Dedifferentiated amniotic fluid mesenchymal stem cell (primary cell): ENCODE data around the gene ALPL.
A peak's percentile ranks its signal among the peaks of the same experiment; 100 is the strongest.
"Not testable (repeated sequence)": the region's sequence is repeated elsewhere in the genome, so short reads cannot be mapped to it uniquely, and the experiment has no call there.

Experiments
- DNase-seq: peaks from one replicate; pipeline ENCODE4 v3.0.0-alpha.2; 2016; ENCODE audit errors: extremely low spot score

Gene ALPL

DNA sequence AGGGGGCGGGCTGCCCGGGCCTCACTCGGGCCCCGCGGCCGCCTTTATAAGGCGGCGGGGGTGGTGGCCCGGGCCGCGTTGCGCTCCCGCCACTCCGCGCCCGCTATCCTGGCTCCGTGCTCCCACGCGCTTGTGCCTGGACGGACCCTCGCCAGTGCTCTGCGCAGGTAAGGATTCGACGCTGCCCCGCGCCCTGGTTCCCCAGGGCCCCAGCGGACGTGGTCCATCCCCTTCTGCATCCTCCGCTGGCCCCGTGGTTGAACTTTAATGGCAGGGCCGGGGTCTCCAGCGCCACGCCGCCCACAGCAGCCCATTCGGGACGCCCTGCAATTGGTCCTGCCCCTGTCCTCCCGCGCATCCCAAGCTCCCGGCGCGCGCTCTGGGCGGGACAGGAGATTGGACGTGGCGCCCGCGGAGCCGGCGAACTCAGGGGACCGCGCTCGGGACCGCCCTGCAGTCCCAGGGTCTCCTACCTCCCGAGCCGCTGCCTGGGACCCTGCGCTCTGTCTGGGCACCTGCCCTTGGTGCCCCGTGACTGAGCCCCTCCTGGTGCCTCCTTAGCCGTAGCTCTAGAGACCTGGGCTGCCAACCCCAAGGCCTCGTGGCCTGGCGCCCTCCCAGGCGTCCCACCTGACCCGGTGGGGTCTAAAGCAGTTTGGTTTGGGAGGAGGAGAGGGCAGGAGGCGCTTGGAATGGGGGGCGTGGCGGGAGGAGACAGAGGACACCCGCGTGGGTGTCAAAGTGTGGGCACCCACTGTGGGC, at the start of gene ALPL:
ALPL (plus strand) TSS at position 73 of the 762 bp plus-strand sequence. CDS start 44,659 bp downstream, outside the sequence.
- DNase-seq = no peak

DNA sequence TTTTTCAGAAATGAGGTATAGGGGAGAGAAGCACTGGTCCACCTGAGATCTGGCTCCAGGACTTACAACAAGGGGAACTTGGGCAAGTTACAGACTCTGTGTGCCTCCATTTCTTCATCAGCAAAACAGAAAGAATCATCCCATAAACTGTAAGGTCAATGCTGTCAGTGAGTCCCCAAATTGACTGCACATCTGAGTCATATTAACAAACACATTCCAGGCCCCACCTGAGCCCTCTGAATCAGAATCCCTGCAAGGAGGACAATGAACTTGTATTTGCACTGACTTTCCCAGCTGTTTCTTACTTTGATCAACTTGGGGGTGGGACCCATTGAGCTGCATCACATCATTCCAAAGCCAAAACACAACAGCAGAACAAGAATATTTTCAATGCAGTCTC, 44.1 kb upstream of the ALPL start:
- not testable (repeated sequence) for DNase-seq

DNA sequence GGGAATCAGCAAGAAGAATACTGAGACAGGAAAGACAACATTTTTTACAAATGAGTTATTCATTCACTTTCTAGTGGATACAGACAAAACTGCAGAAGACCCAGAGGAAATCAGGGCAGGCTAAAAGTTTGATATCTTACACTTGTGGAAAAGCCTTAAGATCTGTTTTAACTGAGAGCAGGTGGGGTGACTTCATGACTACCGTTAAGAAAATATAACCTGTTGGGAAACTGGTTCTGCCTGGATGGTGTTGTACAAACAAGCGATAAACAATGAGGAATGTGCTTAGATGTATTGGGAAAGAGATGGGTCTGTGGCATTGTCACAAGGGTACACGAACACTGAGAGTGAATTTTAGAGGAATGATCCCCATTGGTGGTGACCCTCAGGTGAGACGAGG, 41.3 kb upstream of the ALPL start:
- DNase-seq = not testable (repeated sequence)

DNA sequence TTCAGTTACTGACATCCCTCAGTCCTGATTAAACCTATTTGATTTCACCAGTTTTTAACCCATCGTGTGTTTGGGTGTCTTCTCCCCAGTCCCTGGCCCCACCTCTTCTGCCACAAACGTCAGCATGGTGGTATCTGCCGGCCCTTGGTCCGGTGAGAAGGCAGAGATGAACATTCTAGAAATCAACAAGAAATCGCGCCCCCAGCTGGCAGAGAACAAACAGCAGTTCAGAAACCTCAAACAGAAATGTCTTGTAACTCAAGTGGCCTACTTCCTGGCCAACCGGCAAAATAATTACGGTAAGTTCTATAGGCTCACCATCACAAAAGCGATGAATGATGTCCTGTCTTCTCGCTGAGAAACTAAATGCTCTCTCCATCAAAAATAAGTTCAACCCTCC, 40.6 kb upstream of the ALPL start:
- no peak for DNase-seq

DNA sequence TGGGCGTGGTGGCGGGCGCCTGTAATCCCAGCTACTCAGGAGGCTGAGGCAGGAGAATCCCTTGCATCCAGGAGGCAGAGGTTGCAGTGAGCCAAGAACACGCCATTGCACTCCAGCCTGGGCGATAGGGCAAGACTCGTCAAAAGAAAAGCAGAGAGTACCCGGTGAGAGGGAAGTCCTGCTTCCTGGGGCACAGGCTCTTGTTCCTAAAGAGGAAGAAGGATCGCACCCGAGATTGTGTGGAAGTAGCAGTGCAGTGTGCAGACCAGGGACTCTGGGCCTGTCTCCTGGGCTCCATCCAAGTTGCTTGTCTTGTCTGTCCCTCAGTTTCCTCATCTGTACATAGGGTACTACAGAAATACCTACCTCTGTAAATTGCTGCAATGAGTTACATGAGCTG, 39.6 kb upstream of the ALPL start:
- no peak for DNase-seq

DNA sequence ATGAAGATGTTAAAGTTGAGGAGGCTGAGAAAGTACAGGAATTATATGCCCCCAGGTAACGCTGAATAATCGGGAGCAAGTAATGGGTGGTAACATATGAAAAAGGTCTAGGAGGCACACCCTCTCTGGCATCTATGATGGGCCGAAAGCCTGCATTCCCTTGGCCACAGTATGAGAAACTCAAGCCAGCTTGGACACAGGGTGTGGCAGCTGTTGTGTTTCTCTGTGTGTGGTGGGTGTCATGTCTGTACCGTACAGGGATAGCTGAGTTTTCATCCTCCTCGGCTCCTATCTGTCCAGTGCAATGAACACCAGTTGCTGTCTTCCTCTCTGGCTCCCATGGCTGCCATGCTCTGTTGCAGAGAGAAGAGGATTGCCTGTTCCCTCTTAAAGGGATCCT, 36.4 kb upstream of the ALPL start:
- no peak for DNase-seq

DNA sequence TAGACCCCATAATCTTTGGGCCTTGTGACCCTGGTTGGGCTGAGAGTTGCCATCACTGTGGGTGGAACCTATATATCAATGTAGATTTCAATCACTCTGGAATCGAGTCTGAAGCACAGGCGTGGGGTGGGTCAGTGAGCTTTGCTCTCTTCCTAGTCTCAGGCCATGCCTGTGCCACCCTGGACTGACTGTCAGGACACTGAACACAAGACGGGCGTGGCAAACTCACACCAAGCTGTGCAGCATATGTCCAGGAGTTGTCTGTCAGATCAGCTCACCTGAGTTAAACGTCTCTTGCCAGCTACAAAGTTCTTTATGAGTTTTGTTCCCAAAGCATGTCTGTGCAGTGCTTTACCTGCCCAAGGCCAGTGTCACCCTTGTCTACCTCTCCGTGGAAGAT, 30.9 kb upstream of the ALPL start:
- DNase-seq = no peak

DNA sequence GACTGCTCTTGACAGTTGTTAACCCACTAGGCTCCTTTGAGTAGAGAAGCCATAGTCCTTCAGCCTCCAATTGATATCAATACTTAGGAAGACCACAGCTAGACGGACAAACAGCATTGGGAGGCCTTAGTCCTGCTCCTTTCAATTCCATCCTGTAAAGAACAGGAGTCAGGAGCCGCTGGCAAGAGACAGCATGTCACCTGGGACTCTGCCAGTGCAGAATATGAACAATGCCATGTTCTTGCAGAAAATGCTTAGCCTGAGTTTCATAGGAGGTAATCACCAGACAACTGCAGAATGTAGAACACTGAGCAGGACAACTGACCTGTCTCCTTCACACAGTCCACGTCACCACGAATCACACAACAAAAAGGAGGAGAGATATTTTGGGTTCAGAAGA, 25.3 kb upstream of the ALPL start:
- not testable (repeated sequence) for DNase-seq

DNA sequence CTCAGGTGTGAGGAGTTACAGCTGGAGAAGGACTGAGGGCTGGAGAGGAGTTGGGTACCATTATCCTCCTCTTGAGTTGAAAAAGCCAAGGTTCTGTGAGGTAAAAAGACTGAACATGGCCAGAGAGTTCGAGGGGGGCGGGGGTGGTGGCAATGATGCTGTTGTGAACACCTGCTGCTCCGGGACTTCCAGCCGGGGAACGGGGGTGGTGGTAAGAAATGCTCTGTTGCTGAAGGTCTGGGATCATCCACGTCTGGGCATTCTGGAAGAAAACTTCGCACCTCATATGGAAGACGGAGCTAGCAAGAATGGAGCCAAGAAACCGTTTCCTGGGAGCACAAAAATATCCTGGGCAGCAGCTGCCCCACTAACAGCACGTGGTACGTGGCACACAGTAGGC, 20.1 kb upstream of the ALPL start:
- no peak for DNase-seq

DNA sequence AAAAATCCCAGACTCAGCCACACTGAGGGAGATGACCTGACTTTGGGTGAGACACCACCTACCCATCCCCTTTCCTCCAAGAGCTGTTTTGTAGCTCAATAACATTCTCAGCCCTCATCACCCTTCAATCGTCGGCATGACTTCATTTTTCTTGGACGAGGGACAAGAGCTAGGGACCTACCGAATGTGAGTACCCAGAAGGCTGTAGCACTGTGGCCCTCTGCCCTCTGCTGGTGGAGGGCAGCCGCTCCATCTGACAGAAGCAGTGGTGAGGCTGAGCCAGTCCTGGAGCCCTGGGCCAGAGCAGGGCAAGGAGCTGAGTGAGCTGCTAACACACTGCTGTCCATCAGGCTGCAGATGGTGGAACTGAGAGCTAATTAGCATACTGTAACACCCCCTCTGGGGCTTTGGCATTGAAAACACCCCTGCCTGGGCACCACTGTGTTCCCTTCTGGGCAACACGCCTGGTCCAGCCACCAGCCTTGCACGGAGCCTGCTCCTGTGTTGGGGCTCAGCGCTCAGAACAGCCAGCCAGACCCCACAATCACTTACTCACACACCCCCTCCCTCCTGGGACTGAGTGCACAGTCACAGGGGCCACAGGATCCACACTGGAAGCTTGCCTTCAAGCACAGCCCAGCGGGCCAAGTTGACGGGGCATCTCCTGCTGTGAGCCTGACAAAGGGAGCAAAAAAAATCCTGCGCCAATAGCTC, 18.3 kb upstream of the ALPL start:
- DNase-seq = peak; percentile 42

DNA sequence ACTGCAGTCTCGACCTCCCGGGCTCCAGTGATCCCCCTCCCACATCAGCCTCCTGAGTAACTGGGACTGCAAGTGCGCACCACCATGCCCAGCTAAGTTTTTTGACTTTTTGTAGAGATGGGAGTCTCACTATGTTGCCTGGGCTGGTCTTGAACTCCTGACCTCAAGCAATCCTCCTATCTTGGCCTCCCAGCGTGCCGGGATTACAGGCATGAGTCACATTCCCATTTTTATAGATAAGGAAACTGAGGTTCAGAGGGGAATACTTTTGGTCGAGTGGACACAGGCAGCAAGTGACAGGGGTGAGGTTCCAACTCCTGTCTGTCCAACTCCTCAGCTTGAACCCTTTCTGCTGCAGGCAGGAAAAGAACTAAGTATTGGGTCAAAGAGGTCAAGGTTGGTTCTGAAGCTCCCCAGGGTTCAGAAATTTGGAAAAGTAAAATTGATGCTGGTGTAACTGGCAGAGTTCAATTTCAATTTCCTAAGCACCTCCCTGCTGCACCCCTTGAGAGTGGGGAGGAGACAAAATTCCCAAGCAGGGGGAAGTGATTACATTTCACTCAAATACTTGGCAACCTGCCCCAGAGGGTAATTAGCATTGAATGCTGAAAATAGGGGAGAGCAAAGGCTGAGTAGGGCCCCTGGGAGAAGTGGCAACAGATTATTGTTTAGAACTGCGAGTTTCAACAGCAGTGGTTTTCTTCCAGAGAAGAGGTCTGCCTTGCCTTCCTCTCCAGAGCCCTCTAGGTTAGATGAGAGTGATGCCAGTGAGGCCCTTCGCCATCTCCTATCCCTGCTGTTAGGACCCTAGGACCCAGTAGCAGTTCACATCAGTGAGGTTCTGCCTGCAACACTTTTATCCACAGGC, 17.5 kb upstream of the ALPL start:
- no peak for DNase-seq

DNA sequence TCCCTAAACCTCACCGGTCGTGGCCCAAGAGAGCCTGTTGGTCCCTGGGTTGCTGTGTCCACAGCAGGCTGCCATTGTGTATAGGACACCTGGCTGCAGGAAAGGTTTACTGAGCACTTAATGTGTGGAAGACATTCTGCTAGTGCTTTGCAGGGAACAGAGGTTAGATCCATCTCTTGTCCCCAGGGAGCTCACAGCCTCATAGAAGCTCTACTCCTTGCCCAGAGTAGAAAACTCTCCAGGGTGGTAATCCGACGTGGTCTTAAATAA, 16.9 kb upstream of the ALPL start:
- no peak for DNase-seq

DNA sequence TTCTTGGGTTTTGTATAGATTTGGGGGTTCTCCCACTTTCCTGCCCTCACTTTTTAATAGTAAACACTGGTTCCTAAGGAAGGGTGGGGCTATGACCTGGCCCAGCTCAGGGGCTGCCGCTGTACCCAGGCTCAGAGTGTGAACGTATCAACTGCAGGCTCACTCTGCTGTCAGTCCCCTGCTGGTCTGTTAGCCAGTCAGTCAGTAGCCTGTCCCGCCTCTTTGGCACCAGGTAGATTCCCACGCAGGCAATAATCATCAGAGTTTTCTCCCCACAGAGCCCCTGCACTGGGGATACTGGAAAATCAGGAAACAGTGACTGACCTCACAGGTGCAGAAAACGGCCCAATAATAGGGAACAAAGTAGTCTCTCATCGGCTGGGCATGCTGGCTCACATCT, 15.0 kb upstream of the ALPL start:
- no peak for DNase-seq

DNA sequence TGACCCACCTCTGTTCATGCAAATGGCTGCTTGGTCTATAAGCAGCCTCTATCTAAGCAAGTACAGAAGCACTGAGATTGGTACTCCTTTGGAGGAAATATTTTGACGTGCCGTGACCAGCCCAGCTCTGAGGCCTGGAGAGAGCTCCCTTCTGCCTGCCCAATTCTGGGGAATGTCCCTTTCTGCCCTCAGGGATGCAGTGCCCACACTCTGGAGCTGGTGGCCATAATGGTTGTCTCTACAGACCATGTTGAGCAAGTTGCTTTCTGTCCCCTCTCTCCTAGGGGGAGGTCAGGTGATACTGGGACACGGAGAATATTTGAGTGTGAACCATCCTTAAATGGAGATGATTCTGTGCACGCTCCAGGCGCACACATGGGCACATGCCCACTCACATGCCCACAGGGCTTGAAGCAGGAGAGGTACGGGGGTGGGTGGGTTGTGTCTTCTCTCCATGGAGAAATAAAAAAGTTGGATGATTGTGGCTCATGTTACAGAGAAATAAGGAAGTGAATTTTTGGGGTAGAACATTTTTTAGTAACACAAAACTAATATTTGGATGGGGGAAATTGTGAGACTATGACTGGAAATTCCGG, 13.9 kb upstream of the ALPL start:
- no peak for DNase-seq

DNA sequence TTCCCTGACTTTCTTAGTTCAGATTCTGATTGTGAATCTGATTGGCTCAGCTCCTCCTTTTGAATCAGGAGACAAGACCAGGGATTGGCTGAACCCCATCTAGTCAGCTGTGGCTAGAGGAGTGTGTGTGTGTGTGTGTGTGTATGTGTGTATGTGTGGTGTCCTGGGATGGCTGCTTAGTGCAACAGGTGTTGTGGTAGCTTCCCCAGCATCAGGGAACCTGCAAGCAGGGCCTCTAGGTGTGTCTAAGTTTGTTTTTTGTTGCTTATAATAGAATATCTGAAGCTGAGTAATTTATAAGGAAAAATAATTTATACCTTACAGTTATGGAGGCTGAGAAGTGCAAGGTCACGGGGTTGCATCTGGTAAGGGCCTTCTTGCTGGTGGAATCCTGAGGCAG, 13.2 kb upstream of the ALPL start:
- DNase-seq = no peak

DNA sequence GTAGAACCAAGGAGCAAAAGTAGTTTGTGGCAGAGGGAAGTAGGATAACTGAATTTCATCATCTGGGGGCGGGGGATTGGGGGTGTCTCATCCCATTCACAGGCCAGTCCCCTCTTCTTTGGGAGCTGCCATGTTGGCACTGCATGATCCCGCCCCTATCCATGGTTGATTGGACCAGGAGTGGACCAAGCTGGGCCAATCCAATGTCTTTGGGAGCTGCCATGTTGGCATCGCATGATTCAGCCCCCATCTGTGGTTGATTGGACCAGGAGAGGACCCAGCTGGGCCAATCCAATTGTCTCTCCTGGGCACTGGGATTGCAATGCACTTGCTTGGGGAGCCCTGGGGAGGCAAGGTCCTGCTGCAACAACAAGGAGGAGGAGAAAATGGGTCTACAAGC, 12.3 kb upstream of the ALPL start:
- DNase-seq = no peak

DNA sequence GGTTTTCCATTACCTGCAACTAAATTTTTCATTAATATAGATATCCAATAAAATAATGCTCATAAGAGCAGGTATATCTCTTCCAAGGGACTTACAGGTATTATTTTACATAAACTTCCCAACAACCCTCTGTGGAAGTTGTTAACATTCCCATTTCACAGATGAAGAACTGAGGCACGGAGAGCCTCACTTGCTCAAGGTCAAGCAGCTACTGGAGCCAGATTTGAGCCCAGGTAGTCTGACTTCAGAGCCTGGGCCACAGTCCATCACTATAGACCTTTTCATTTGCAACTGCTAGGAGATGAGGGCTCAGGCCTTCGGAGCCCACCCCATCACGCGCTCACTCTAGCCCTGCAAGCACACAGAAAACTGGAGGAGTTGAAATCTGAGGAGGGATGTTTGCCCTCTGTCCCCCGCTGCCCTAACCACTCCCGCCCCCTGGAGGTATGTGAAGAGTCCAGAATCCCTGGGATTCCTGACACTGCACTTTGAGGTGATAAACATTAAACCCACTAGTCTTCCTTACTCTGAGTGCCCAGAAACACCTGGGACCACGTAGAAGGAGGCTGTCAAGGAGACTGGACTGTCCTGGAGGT, 11.7 kb upstream of the ALPL start:
- DNase-seq = no peak

DNA sequence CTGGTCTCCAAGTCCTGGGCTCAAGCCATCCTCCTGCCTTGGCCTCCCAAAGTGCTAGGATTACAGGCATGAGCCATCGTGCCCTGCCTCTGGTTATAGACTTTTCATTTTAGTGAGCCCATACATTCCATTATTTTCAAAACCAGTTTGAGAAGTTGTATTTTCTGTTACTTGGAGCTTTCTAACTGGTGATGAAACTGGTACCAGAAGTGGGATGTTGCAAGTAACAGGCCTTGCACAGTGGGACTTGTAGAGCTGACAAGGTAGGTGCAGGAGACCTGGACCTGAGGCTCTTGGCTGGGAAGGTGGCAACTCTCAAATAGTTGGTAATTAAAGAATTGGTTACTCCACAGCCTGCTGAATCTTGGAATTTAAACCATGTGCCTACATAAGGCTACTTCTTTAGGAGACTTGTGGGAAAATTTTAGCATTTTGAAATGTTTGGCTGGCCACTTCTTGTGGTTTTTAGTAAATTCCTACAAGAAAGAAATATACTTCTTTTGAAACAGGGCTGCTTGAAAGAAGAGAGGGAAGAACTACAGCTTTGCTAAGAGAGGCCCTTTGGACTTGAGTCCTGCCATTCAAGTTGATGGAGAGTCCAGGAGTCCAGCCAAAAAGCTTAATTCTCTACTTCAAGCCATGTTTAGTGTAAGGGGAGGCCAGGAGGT, 9.8 kb upstream of the ALPL start:
- peak; percentile 22 for DNase-seq

DNA sequence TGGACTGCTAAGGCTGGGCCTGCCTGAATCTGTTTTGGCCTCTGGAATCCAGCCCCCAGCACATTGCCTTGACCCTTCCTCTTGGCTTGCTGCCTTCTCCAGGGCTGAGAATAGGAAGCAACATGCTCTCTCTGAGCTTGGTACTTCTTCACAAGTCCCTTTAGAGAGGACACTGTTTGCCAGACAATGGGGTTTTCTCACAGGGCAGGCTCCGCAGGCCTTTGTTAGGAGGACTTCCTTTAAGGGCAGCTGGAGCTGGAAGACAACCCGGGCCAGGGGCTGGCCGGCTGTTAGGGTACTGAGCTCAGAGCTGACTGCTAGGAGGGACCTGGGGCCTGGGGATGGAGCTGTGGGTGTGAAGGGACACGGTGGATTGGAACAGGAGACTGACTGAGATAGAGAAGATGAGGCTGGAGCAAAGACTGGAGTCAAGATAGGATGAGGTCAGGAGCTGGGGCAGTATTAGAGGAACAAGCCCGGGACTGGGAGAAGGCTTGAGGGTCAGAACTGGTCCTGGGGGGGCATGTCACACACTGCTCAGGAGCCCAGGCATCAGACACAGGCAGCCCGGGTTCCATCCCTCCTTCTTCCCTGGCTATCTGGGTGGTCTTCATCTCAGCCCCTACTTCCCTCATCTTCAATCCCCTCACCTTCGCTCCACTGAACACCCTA, 5.4 kb upstream of the ALPL start:
- DNase-seq = no peak

DNA sequence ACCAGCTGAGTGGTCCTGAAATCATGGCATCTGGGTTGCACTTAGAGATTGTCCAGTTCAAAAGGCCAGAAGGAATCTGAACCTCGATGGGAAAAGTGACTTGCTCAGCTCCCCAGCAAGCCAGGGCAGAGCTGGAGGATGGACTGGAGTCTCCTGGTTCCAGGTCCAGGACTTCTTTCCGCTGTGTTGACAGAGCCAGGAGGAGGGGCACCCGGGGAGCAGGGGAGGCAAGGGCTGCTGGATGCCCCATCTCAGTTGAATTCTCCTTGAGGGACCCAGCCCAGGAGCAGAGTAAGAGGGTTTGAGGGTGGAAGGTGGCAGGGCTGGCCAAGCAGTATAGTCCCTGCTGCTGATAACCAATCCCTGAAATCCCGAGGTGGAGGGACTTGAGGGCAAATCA, 2.4 kb upstream of the ALPL start:
- no peak for DNase-seq
